ENCODE measurements around the gene NTNG1. TPM values are rescaled to one million over a fixed set of nuclear protein-coding genes. Genes with fewer than 3 reads are reported as not detected.

NTNG1 gene
- total RNA-seq, 4 donors from 2014 or later: 0.41 to 1.3 TPM; not detected in 2

DNA sequence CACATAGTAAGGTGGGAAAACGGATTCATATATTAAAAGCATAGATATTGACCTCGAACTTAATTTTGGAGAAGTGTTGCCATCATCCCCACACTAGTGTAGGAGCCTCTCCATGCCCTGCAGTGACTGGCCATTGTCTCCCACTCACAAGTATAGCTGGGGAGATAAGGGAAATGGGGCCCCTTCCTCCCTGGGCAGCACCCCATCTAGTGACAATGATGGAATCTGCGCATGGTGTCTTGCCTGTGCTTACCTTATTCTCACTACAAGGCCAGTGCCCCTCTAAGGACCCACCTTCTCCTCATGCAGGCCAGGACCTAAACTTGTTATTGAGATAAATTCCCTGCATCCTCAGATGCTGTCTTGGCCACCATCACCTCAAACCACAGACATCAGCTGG, 374.9 kb downstream of the NTNG1 start:
- Histone ChIP-seq H3K27ac (no peak overlapping the region), H3K4me1 (no peaks in the 10 kb centered on the region), H3K4me3 (no peak overlapping the region), H3K9me3 (peaks cover 0 to 3% (median 0%) of the 10 kb centered on the region in 3 donors), H3K27me3 (no peaks in the 10 kb centered on the region), H3K36me3 (no peaks in the 10 kb centered on the region)
- TF ChIP-seq POLR2A (IDR thresholded peaks at IDR 0.05) (no peak), CTCF (IDR thresholded peaks at IDR 0.05) (no peak)
- no peak for DNase-seq
- 74 to 81% methylated on average over 2 to 3 of the region's 3 CpGs for WGBS, 2 donors
- intact Hi-C loops (cut with DNase I): no loop called here

DNA sequence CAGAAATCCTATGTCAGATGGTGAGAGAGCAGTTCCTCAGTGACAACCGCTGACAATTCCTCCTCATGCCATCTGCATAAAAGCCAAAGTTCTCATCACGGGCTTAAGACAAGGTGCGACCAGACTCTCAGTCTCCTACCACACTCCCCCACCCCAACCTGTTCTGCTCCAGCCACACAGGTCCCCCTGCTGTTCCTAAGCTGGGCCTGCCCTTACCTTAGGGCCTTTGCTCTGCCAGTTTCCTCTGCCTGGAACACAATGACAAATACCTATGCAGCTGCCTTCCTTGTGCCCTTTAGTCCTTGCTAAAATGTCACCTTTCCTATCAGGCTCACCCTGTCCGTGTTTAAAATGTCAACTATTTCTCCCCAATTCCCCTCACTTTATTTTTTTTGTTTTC, 382.2 kb downstream of the NTNG1 start:
- DNase-seq: no peak
- TF ChIP-seq CTCF (IDR thresholded peaks at IDR 0.05) (no peak), POLR2A (IDR thresholded peaks at IDR 0.05) (no peak)
- 0 to 68% methylated on average over 1 to 4 of the region's 4 CpGs for WGBS, 2 donors
- no peaks in the 10 kb centered on the region for H3K27me3 ChIP-seq
- no peak overlapping the region for H3K4me3 ChIP-seq
- no peaks in the 10 kb centered on the region for H3K9me3 ChIP-seq
- intact Hi-C loops (cut with DNase I): no loop called here
- no peak overlapping the region for H3K27ac ChIP-seq
- peaks cover 0 to 9% (median 0%) of the 10 kb centered on the region in 3 donors for H3K4me1 ChIP-seq
- H3K36me3 ChIP-seq: no peaks in the 10 kb centered on the region

- Histone ChIP-seq H3K27ac (no peak overlapping the region), H3K4me1 (peaks cover 0 to 9% (median 0%) of the 10 kb centered on the region in 3 donors), H3K27me3 (no peaks in the 10 kb centered on the region), H3K4me3 (no peak overlapping the region), H3K9me3 (no peaks in the 10 kb centered on the region), H3K36me3 (no peaks in the 10 kb centered on the region)
- intact Hi-C loops (cut with DNase I): no loop called here
- no peak for DNase-seq
- TF ChIP-seq CTCF (IDR thresholded peaks at IDR 0.05) (no peak), POLR2A (IDR thresholded peaks at IDR 0.05) (no peak)
- 26 to 33% methylated on average over 4 of the region's 4 CpGs for whole genome bisulfite sequencing, 2 donors
Observed at GRCh38 chr1:107523736-107524135, 382.9 kb downstream of the NTNG1 start.

DNA sequence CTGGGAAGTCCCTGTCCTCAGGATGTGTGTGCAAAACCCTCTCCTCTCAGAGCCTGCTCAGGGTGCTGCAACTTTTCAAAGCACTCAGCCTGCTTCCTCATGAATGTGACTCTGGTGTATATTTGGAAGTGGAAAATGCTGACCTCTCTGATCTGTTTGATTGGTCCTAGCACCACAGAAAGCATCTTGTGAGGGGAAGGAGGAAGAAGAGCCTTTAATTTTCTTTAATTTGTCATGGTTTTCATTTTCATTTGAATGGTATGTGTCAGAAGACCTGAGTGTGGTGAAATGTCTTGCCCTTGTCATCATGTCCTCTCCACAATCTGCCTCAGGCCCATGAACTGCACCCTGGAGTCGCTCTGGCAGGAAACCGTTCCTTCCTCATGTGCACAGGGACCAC, 383.5 kb downstream of the NTNG1 start:
- H3K9me3 ChIP-seq: no peaks in the 10 kb centered on the region
- H3K36me3 ChIP-seq: no peaks in the 10 kb centered on the region
- H3K4me1 ChIP-seq: peaks cover 0 to 10% (median 0%) of the 10 kb centered on the region in 3 donors
- H3K4me3 ChIP-seq: no peak overlapping the region
- H3K27me3 ChIP-seq: no peaks in the 10 kb centered on the region
- DNase-seq: no peak
- TF ChIP-seq CTCF (IDR thresholded peaks at IDR 0.05) (no peak), POLR2A (IDR thresholded peaks at IDR 0.05) (no peak)
- no peak overlapping the region for H3K27ac ChIP-seq
- WGBS, 2 donors: 67 to 85% methylated on average over 2 of the region's 2 CpGs
- intact Hi-C loops (cut with DNase I): no loop called here

DNA sequence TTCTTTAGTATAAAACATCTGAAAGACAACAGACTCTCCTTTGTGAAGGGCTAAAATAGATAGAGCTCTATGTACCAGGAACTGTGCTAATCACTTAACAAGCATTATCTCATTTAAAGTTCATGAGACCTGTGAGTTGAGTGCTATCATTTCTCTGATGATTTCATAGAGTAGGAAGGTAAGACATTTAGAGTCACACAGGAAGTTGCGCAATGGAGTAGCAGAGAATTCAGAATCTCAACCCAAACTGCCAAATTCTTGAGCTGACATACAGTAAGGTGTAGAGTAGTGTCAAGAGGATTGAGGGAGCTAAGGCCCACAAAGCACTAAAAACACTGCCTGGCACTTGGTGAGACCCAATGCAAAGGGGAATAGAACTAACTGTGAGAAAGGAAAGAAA, 384.3 kb downstream of the NTNG1 start:
- intact Hi-C loops (cut with DNase I): no loop called here
- no peaks in the 10 kb centered on the region for H3K36me3 ChIP-seq
- H3K4me3 ChIP-seq: no peak overlapping the region
- no peaks in the 10 kb centered on the region for H3K27me3 ChIP-seq
- no peak for DNase-seq
- peaks cover 0 to 18% (median 4%) of the 10 kb centered on the region in 3 donors for H3K4me1 ChIP-seq
- TF ChIP-seq POLR2A (IDR thresholded peaks at IDR 0.05) (no peak), CTCF (IDR thresholded peaks at IDR 0.05) (no peak)
- 93 to 100% methylated on average over 1 of the region's 1 CpG for WGBS, 2 donors
- no peaks in the 10 kb centered on the region for H3K9me3 ChIP-seq
- no peak overlapping the region for H3K27ac ChIP-seq

Measured in esophagus squamous epithelium (tissue), 5 donors.